HG03064 (cell line): ENCODE measurements around the gene FECH.
"Not testable (repeated sequence)": the region's sequence is repeated elsewhere in the genome, so short reads cannot be mapped to it uniquely, and the experiment has no call there.

Experiments used
- ATAC-seq: cut with Tn5 transposase; IDR thresholded peaks from one replicate; pipeline ENCODE4 v1.9.1; 2021; ENCODE audit warnings: low read depth; ENCODE audit not compliant: unreplicated experiment

The FECH gene

GRCh38 chr18:57533868-57534510, 52.5 kb downstream of the FECH start:
- no peak for ATAC-seq

DNA sequence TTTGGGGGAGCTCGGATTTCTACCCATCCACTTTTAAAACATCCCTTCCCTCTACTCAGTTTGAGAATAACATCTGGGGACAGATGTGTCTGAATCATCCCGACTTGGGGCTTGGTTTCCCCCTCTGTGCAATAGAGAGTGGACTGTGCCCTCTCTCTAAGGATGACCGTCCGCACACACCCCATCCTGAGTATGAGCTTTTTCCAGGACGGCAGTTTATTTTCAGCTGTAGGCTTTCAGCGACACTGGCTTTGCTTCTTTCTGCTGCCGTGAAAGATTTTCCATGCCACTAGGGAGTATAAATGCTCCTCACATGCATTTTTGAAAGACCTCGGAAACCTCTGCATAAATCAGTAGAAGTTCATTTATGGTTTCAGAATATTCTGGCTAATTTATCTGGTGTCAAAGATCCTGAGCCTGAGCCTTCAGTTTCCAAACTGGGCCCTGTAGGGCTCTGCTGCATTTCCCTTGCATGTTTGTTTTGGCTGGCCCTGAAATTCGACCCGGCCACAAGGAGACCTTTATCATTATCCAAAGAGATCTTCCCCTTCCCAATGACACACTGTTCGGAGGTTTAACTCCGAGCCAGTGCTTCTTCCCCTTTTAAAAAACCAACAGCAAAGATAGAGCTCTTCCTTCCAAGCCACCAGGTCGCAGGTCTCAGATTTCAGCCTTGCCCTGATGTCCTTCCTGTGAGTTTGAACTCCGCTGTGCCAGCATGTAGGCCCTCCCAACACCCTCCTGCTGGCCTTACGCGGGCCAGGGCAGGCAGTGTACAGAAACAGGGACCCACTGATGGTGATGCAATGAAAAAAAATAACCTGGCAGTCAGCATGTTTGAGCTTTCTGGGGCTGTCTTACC, 53.3 kb downstream of the FECH start:
- ATAC-seq: no peak

DNA sequence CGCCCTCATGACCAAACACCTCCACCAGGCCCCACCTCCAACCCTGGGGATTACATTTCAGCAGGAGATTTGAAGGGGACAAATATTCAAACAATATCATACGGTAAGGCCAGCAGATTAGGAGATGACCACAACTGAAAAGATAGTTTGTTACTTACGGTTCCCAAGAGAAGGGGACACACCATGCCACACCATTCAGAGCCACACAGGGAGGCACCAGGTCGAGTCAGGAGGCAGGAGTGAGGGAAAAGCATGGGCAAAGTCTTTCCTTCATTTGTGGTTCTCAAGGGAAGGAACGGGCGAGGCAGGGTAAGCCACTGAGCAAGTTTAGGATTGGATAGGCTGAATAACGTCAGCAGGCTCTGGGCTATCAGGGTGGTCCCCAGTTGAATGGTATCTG, 57.4 kb downstream of the FECH start:
- no peak for ATAC-seq

DNA sequence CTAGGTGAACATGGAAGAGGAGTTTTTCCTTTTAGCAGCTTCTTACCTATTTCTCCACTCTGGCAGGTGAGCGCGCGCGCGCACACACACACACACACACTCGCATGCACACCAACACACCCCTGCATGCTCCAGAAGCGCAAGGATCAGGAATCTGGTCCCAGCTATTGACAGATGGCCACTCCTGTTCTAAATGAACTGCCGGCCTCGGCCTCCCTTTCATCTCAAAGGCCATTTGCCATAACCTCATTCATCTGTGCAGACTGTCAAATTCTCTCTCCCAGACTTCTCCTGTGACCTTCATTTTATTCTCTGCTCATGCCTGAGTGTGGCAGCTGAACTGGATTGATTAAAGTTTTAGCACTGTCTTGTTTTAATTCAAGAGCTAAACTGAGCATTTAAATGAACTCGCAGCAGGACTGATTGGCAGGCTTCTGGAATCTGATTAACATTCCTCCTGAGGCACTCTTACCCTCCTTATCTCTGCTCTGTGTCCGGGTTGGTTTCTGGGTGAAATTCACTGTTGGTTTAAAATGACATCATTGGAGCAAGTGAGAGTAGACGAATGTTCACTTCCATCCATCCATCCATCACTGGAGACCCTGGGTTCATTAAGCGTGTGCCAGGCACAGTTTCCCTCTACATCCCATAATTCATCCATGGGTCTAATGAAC, 58.8 kb downstream of the FECH start:
- no peak for ATAC-seq

- ATAC-seq: no peak
Observed at GRCh38 chr18:57523171-57523956, 63.1 kb downstream of the FECH start.

DNA sequence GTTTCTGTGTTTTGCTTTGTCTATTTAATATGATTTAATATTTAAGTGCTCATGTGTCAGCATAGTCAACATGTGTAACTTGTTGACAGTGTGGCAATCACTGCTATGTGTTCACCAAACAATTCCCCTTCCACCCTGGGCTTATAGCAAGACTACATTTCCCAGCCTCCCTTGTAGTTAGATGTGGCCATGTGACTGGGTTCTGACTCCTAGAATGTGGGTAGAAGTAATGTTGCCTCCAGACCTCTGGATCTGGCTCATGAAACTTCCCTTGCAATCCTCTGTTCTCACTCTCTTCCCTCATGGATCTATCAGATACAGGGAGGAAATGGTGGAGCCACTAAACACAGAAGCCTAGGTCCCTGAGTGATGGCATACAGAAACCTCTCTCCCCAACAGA, 64.2 kb downstream of the FECH start:
- not testable (repeated sequence) for ATAC-seq

DNA sequence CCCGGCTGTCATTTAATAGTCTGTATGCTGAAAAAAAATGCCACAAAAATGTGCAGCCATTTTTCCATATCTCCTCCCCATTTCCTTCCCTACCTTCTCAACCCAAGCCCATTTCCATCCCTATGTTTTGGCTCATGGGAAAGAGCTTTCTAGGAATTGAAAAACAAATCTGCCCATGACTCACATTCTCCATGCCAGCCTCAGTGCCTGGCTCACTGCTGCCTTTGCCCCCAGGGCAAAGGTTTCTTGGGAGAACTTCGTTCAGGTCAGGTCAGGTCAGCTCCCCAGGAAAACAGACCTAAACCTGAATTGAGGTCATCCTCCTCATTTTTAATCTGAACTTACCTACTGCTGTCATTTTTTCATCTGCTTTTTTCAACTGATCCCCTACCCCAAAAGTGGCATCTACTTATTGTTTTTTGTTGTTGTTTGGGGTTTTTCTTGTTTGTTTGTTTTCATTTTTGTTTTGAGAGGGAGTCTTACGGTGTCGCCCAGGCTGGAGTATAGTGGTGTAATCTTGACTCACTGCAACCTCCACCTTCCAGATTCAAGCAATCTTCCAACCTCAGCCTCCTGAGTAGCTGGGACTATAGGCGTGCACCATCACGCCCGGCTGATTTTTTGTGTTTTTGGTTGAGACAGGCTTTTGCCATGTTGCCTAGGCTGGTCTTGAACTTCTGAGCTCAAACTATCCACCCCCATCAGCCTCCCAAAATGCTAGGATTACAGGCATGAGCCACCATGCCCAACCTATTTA, 66.7 kb downstream of the FECH start:
- ATAC-seq: no peak

DNA sequence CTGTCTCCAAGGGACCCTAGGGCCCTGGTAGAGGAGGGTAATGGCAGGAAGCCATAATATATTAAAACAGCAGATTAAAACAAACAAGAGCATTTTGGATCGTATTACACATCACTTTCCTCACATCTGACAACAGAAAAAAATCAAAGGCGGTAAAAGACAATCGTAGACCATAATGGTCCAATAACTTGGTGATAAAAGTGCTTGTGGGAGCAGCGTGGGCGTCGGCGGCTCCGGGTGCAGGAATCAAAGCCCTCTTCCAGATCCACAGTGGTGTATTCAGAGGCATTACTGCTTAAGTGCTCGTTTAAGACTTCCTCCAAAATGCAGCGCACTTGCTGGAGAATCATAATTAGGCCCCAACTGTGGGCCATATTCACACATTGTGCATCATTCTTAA, 68.0 kb downstream of the FECH start:
- ATAC-seq: no peak

DNA sequence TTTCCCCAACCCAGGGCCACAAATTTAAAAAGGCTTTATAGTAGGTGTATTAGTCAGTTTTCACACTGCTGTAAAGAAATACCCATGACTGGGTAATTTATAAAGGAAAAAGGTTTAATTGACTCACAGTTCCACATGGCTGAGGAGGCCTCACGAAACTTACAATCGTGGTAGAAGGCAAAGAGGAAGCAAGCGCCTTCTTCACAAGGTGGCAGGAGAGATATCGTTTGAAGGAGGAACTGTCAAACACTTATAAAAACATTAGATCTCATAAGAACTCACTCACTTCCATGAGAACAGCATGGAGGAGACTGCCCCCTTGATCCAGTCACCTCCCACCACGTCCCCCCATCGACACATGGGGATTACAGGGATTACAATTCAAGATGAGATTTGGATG, 70.4 kb downstream of the FECH start:
- no peak for ATAC-seq

GRCh38 chr18:57505231-57505630, 81.3 kb downstream of the FECH start:
- ATAC-seq: no peak

- ATAC-seq: no peak
Observed at GRCh38 chr18:57502624-57503023, 83.9 kb downstream of the FECH start.

DNA sequence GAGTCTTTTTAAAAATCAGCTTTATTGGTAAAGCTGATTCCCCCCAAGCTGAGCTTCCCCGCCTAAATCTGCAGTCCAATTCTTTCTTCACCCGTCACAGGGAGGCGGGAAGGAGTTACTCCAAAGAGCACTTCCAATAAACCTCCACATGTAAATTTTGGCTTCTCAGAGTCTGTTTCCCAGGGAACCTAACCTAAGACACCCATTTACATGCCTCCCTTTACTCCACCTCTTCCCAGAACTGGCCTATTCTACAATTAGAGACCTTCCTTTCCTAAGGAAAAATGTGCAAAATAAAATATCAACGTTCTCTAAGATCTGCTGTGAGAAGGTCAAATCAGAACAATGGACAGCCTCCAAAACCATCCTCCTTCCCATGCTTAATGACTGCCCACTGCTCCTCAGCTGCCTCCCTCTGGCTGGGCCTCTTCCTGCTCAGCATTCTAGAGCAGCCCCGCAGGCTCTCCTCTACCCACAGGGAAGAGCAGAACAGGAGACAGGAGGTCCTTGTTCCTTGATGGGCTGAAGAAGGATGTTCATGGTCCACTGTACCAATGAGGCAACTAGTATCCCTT, 87.7 kb downstream of the FECH start:
- no peak for ATAC-seq
